HG02678 (cell line): ENCODE data around the gene TTPAL.

ENCODE experiments used
- ATAC-seq: cut with Tn5 transposase; IDR thresholded peaks from one replicate; pipeline ENCODE4 v1.9.1; 2021; ENCODE audit warnings: mild to moderate bottlenecking, moderate library complexity; ENCODE audit not compliant: unreplicated experiment

The TTPAL gene

GRCh38 chr20:44475694-44476560 lies at the start of gene TTPAL:
Gene TTPAL (plus strand): TSS chr20:44475874. CDS start chr20:44480000, 4,126 bp downstream.
- peak; percentile 94 for ATAC-seq

GRCh38 chr20:44425923-44426322 lies 49.8 kb upstream of the TTPAL start:
- no peak for ATAC-seq

DNA sequence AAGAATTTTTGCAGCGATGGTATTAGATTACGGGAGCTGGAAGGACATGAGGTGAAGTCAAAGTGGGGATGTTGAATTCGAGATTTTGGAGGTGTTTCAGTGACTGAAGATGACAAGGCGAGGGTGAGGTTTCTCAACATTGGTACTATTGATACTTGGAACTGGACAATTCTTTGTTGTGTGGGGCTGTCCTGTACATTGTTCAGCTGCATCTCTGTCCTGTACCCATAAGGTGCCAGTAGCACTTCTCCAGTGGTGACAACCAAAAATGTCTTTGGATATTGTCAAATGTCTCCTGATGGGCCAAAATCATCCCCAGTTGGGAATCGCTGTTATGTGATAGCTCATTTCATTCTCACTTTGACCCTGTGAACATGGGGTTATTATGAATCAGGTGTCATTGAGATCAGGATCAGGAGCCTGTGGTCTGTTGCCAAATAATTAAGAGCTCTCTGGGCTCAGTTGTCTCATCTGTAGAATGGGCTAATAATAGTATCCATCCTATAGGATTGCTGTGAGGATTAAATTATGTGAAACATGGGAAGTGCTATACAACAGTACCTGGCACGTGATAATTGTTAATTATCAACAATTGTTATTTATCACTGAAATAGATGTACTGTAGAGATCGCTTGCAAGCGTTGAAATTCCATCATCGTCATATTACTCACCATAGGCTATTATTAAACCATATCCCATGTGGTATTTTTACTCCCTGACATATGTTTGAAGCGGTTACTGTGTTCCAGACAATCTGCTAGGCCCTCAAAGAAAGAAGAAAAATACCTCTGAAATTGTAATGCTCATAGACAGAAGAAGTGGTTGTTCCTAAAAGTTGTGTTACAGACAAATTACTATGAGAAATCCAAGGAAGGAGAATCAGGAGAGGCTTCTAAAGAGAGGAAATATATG lies 48.5 kb upstream of the TTPAL start:
- ATAC-seq = no peak

DNA sequence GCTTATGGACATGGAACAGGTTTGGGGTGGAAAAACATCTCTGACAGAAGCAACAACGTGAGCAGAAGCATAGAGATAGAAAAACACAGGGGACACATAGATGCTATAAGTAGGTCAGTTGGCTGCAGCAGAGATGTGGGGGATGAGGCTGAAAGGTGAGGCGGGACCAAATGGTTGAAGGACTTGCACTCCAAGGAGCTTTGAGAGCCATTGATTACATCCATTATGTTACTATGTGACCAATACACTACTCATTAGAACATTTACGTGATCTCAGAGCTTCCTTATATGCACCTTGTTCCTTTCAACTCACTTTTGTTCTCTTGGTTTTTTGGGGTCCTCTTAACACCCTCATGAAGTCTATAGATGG lies 47.9 kb upstream of the TTPAL start:
- no peak for ATAC-seq

- ATAC-seq = no peak
These were observed 47.3 kb upstream of the TTPAL start for GRCh38 chr20:44428174-44429016.

- no peak for ATAC-seq
These were observed 46.7 kb upstream of the TTPAL start for GRCh38 chr20:44429017-44429339.

DNA sequence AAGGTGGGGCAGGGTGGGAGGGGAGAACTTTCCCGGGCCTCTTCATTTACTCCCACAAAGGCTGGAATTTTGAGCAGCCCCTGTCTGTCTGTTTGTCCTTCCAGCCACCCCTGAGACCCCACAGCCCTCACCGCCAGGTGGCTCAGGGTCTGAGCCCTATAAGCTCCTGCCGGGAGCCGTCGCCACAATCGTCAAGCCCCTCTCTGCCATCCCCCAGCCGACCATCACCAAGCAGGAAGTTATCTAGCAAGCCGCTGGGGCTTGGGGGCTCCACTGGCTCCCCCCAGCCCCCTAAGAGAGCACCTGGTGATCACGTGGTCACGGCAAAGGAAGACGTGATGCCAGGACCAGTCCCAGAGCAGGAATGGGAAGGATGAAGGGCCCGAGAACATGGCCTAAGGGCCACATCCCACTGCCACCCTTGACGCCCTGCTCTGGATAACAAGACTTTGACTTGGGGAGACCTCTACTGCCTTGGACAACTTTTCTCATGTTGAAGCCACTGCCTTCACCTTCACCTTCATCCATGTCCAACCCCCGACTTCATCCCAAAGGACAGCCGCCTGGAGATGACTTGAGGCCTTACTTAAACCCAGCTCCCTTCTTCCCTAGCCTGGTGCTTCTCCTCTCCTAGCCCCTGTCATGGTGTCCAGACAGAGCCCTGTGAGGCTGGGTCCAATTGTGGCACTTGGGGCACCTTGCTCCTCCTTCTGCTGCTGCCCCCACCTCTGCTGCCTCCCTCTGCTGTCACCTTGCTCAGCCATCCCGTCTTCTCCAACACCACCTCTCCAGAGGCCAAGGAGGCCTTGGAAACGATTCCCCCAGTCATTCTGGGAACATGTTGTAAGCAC lies 46.0 kb upstream of the TTPAL start:
- ATAC-seq = no peak

DNA sequence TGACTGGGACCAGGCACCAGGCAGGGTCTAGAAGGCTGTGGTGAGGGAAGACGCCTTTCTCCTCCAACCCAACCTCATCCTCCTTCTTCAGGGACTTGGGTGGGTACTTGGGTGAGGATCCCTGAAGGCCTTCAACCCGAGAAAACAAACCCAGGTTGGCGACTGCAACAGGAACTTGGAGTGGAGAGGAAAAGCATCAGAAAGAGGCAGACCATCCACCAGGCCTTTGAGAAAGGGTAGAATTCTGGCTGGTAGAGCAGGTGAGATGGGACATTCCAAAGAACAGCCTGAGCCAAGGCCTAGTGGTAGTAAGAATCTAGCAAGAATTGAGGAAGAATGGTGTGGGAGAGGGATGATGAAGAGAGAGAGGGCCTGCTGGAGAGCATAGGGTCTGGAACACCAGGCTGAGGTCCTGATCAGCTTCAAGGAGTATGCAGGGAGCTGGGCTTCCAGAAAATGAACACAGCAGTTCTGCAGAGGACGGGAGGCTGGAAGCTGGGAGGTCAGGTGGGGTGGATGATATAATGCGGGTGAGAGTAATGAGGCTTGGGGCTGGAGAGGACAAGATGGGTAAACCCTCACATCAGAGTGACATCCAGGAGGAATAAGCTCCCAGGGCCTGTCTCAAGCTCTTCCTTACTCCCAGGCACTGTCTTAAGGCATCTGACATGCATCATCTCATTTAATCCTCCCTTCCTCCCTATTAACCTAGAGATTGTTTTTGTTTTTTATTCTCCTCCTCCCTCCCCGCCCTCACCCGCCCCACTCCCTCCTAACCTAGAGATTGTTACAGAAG lies 45.2 kb upstream of the TTPAL start:
- ATAC-seq = no peak

- no peak for ATAC-seq
These were observed 44.6 kb upstream of the TTPAL start for GRCh38 chr20:44431118-44431501.

GRCh38 chr20:44431502-44432234 lies 44.0 kb upstream of the TTPAL start:
- ATAC-seq = no peak

- ATAC-seq = no peak
These were observed 42.8 kb upstream of the TTPAL start for GRCh38 chr20:44432618-44433577.

DNA sequence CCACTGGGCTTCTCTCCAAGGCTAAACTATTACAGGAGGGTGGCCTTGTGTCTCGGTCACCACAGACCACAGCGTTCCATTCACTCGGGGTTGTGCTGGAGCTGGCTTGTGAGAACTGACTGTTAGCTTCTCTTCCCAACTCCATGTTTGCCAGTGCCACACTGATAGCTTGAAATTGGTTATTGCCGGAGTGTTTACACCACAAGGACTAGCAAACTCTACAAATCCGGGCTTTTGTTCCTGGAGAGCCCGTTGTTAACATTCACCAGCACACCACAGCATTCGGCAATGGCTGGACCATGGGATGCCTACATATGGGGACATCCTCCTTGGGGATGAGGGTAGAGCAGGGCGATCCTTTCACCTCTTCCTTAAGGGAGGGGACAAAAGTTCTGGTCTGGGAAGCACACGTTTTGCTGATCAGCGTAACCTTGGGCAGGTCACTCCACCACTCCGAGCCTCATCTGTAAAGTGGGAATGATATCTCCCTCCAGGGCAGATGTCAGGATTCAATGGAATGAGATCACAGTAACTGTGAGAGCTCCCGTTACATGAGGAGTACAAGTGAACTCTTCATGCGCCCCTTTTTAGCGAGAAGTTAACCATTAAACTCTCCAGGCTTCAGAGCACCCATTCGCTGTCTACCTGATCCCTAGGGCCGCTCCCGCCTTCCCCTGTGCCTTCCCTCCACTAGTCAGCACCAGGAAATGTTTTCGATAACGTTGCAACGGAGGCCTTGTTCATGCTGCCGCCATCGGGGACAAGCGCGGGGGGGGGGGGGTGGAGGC lies 41.7 kb upstream of the TTPAL start:
- no peak for ATAC-seq

DNA sequence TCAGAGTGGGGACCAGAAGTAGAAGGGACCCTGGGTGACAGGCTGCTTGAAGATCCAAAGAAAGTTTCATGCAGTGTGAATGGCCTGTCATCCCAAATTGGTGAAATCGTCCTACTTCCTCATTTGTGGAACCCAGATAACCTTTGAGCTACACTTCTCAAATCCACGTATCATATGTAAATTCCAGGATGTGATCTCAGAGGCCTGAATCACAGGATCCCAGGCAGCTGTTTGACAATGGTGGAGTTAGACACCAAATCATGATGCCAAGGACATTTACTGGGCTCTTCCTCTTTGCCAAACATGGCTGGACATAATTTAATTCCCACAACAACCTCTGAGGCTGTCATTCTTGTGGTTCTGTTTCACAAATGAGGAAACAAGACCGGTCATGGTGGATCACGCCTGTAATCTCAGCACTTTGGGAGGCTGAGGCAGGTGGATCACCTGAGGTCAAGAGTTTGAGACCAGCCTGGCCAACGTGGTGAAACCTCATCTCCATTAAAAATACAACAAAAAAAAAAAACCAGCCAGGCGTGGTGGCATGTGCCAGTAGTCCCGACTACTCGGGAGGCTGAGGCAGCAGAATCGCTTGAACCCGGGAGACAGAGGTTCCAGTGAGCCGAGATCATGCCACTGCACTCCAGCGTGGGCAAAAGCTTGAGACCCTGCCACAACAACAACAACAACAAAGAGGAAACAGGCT lies 39.9 kb upstream of the TTPAL start:
- no peak for ATAC-seq

DNA sequence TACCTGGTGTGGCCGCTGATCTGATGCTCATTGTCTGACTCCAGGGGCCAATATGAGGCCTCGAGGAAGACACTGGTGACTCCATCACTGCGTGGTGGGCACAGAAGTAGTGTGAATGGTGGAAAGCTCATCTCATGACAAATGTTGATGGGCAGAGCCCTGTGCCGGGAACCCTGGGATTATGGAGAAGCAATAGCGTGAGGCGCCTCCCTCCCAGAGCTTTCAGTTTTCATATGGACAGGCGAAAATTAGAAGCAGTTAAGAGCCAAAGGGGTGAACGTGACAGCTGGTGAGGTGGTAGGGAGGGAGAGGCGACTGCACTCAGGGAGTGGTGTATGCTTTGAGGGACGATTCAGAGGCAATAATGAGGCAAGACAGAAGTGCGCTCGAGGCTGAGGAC lies 39.3 kb upstream of the TTPAL start:
- no peak for ATAC-seq

DNA sequence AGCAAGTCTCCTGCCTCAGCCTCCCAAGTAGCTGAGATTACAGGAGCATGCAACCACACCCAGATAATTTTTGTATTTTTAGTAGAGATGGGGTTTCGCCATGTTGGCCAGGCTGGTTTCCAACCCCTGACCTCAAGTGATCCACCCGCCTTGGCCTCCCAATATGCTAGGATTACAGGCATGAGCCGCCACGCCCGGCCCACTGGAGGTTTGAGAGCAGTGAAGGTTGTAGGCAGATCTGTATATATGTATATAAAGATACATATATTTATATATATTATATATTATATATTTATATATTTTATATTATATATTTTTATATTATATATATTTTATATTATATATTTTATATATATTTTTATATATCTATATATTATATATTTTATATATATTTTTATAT lies 38.2 kb upstream of the TTPAL start:
- ATAC-seq = no peak

- no peak for ATAC-seq
These were observed 36.9 kb upstream of the TTPAL start for GRCh38 chr20:44438782-44439181.
